ENCODE results near the gene DCC. TPM values are rescaled to one million over a fixed set of nuclear protein-coding genes. Genes with fewer than 3 reads are reported as not detected.

The DCC gene
- polyA plus RNA-seq, 1 experiment: 0.67 TPM

DNA sequence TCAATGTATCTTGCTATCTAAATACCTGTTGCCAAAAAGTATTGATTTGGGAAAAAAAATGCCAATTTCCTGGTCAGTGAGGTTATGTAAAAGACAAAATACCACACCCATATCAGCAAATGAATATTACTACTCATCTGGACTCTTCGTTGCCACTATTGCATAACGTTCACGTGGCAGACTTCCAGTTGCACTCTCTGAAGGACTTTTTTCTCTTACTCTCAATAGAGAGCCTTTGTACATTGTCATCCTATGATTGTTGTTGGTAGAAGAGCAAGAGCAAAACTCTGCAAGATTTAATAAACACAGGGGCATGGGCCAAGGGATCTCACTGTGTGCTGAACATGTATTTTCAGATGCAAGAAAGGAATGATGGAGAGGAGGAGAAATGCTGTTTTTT is 1194.7 kb downstream of the DCC start:
- DNase-seq (ENCODE audit: low read depth, low spot score): no peak
- POLR2A ChIA-PET: no interaction called here
- TF ChIP-seq, protein P1, sequence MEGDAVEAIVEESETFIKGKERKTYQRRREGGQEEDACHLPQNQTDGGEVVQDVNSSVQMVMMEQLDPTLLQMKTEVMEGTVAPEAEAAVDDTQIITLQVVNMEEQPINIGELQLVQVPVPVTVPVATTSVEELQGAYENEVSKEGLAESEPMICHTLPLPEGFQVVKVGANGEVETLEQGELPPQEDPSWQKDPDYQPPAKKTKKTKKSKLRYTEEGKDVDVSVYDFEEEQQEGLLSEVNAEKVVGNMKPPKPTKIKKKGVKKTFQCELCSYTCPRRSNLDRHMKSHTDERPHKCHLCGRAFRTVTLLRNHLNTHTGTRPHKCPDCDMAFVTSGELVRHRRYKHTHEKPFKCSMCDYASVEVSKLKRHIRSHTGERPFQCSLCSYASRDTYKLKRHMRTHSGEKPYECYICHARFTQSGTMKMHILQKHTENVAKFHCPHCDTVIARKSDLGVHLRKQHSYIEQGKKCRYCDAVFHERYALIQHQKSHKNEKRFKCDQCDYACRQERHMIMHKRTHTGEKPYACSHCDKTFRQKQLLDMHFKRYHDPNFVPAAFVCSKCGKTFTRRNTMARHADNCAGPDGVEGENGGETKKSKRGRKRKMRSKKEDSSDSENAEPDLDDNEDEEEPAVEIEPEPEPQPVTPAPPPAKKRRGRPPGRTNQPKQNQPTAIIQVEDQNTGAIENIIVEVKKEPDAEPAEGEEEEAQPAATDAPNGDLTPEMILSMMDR (IDR thresholded peaks at IDR 0.05; ENCODE audit: low read depth, low read length): no peak
- CTCF ChIA-PET: no interaction called here
- no peak overlapping the region for H3K27ac ChIP-seq (ENCODE audit: low read depth, low read length)
- peaks cover 7% of the 10 kb centered on the region for H3K9me3 ChIP-seq (ENCODE audit: control insufficient read depth, insufficient read depth, low read length)
- no peak overlapping the region for H3K4me3 ChIP-seq (ENCODE audit: low read depth, low read length)
- no peaks in the 10 kb centered on the region for H3K27me3 ChIP-seq (ENCODE audit: control insufficient read depth, insufficient read depth, low read length)

DNA sequence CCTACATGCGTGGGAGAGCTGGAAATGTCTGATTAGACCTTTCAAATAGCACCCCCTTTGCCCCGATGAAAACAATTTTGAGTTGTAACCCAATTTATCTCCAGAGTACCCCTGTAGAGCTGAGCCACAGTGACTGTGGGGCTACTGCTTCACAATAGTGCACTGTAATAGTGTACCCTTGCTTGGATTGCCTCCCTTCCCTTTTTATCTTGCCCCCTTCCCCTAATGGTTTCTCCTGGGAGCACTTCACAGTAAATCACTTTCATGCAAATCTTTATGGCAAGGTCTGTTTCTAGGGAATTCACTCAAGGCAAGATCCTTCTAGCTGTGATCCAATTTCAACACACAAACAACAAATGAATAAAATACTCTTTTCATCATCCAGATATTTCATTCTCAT is 1196.9 kb downstream of the DCC start:
- no peak overlapping the region for H3K4me3 ChIP-seq (ENCODE audit: low read depth, low read length)
- H3K27me3 ChIP-seq (ENCODE audit: control insufficient read depth, insufficient read depth, low read length): no peaks in the 10 kb centered on the region
- POLR2A ChIA-PET: interaction anchor here (0.8 kb wide), 1 partner anchor 1475 kb away, joined by 6 read pairs; no protein-coding TSS in a partner anchor
- TF ChIP-seq, protein P1 (IDR thresholded peaks at IDR 0.05; ENCODE audit: low read depth, low read length): no peak
- H3K27ac ChIP-seq (ENCODE audit: low read depth, low read length): no peak overlapping the region
- no peak for DNase-seq (ENCODE audit: low read depth, low spot score)
- H3K9me3 ChIP-seq (ENCODE audit: control insufficient read depth, insufficient read depth, low read length): peaks cover 4% of the 10 kb centered on the region; the same call in 1 of the 2 replicates
- CTCF ChIA-PET: no interaction called here

DNA sequence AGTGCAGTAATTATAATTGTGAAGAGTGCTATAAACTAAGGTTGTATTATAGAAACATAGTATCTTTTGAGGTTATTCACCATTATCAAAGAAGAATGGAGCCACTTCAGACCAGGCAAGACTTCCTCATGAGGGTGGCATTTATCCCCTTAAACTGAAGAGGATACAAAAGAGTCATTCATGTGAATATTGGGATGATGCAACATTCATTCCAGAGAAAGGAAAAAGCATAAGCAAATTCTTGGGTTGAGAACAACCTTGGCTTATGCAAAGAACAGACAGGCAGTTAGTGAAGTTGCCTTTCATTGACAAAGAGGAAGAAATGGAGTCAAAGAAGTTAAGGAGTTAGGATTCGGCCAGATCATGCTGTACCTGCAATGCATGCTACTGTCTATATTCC is 1201.9 kb downstream of the DCC start:
- ChIA-PET POLR2A (no interaction called here), CTCF (no interaction called here)
- no peak overlapping the region for H3K27ac ChIP-seq (ENCODE audit: low read depth, low read length)
- TF ChIP-seq, protein P1 (IDR thresholded peaks at IDR 0.05; ENCODE audit: low read depth, low read length): no peak
- no peaks in the 10 kb centered on the region; the same call in 1 of the 2 replicates for H3K9me3 ChIP-seq (ENCODE audit: control insufficient read depth, insufficient read depth, low read length)
- H3K4me3 ChIP-seq (ENCODE audit: low read depth, low read length): no peak overlapping the region
- no peaks in the 10 kb centered on the region for H3K27me3 ChIP-seq (ENCODE audit: control insufficient read depth, insufficient read depth, low read length)
- no peak for DNase-seq (ENCODE audit: low read depth, low spot score)

DNA sequence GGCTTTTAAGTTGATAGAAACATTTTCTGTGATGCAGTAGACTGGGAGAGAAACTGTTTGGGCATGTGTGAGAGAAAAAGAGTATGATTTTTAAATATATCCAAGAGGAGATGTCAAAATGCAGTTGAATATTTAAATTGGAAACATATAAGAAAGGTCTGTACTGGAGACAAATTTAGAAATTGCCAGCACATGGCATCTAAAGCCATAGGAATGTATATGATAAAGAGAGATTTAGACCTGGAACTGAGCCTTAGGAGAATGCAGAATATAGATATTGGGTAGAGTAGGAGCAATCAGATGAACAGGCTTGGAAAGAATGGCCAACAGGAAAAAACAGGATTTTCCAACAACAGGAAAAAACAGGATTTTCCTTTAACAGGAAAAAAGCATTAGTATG is 1203.7 kb downstream of the DCC start:
- TF ChIP-seq, protein P1 (IDR thresholded peaks at IDR 0.05; ENCODE audit: low read depth, low read length): no peak
- ChIA-PET CTCF (no interaction called here), POLR2A (no interaction called here)
- no peak overlapping the region for H3K4me3 ChIP-seq (ENCODE audit: low read depth, low read length)
- DNase-seq (ENCODE audit: low read depth, low spot score): no peak
- H3K27ac ChIP-seq (ENCODE audit: low read depth, low read length): no peak overlapping the region
- no peaks in the 10 kb centered on the region; the same call in 1 of the 2 replicates for H3K9me3 ChIP-seq (ENCODE audit: control insufficient read depth, insufficient read depth, low read length)
- H3K27me3 ChIP-seq (ENCODE audit: control insufficient read depth, insufficient read depth, low read length): no peaks in the 10 kb centered on the region

DNA sequence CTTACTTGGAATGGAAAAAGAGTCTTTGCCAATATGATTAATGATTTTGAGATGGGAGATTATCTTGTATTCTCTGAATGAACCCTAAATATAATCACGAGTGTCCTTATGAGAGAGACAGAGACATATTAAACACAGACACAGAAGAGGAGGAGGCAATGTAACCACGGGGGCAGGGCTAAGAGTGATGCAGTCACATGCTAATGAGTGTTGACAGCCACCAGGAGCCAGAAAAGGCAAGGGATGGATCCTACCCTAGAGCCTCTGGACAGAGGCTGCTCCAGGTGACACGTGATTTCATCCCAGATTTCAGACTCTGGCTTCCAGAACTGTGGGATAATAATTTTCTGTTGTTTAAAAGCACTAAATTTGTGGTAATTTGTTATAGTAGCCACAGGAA is 1204.9 kb downstream of the DCC start:
- TF ChIP-seq, protein P1 (IDR thresholded peaks at IDR 0.05; ENCODE audit: low read depth, low read length): no peak
- Histone ChIP-seq H3K27ac (ENCODE audit: low read depth, low read length) (no peak overlapping the region), H3K4me3 (ENCODE audit: low read depth, low read length) (no peak overlapping the region), H3K27me3 (ENCODE audit: control insufficient read depth, insufficient read depth, low read length) (no peaks in the 10 kb centered on the region), H3K9me3 (ENCODE audit: control insufficient read depth, insufficient read depth, low read length) (no peaks in the 10 kb centered on the region; the same call in 1 of the 2 replicates)
- CTCF ChIA-PET: no interaction called here
- POLR2A ChIA-PET: no interaction called here
- no peak for DNase-seq (ENCODE audit: low read depth, low spot score)

All from AG04450 (cell line).